ENCODE measurements around the gene FATE1. TPM values are rescaled to one million over a fixed set of nuclear protein-coding genes. Genes with fewer than 3 reads are reported as not detected.

Gene FATE1
- total and polyA plus RNA-seq, 2 of the 13 experiments (the other 11 are each of a cell fraction or from before 2014, with no cell fraction given) = not detected

GRCh38 chrX:151722241-151722846 is 6.5 kb downstream of the FATE1 start:
- CTCF ChIA-PET (ENCODE audit: low intra/inter-chr PET ratio, low total read pairs) = no interaction called here
- H3K4me2 ChIP-seq (ENCODE audit: low read depth, low read length) = no peak overlapping the region
- H3K36me3 ChIP-seq (replicated peaks in 1 of 2; ENCODE audit: control insufficient read depth in 1 of 2, insufficient read depth in 2 of 2, low read length in 2 of 2) = no peaks in the 10 kb centered on the region
- H4K20me1 ChIP-seq (ENCODE audit: insufficient read depth, low read length) = no peaks in the 10 kb centered on the region
- intact Hi-C loops (cut with micrococcal nuclease; ENCODE audit: unreplicated experiment) = no loop called here
- ATAC-seq (peak; percentile 98), DNase-seq (ENCODE audit: low spot score) (peak; percentile 7), FAIRE-seq (no peak)
- no peaks in the 10 kb centered on the region for H3K79me2 ChIP-seq (ENCODE audit: insufficient read depth, low read length)
- H3K4me1 ChIP-seq (ENCODE audit: insufficient read depth, low read length) = no peaks in the 10 kb centered on the region
- in situ Hi-C loops (cut with HindIII; ENCODE audit: extremely low pct_ligation_motif_present, low pct_unique_long_range_greater_than_20kb) = no loop called here
- WGBS (ENCODE audit: low lambda C conversion rate) = 14% methylated on average over 8 of the region's 24 CpGs
- no peak overlapping the region for H2AFZ ChIP-seq (ENCODE audit: low read length)
- H3K4me3 ChIP-seq (replicated peaks in 1 of 3; ENCODE audit: insufficient read depth in 1 of 3, low read depth in 2 of 3, low read length in 3 of 3) = no peak overlapping the region
- H3K9me3 ChIP-seq (ENCODE audit: low read length) = no peaks in the 10 kb centered on the region
- H3K27ac ChIP-seq (ENCODE audit: extremely low read length, insufficient read depth, low read length) = no peak overlapping the region
- no peak overlapping the region for H3K9ac ChIP-seq (ENCODE audit: insufficient read depth, low read depth, low read length)
- POLR2A ChIA-PET = no interaction called here
- no peaks in the 10 kb centered on the region for H3K27me3 ChIP-seq (ENCODE audit: control insufficient read depth in 1 of 2, insufficient read depth in 2 of 2, low read length in 2 of 2)
- BruUV-seq (replicated peaks) = no TSS peak
- TF ChIP-seq TFDP2 (CRISPR knock-in tag; IDR thresholded peaks at IDR 0.05) = no peak
- no peak for TF ChIP-seq JUND (CRISPR knock-in tag; IDR thresholded peaks at IDR 0.05)
- no peak for TF ChIP-seq ZNF780A (CRISPR knock-in tag; IDR thresholded peaks at IDR 0.05)
- TF ChIP-seq ZNF180 (CRISPR knock-in tag; IDR thresholded peaks at IDR 0.05; ENCODE audit: borderline replicate concordance, low read depth) = no peak
- peak; percentile 68 for TF ChIP-seq CTCF (CRISPR knock-in tag; IDR thresholded peaks at IDR 0.05)
- no peak for TF ChIP-seq NFIB (CRISPR knock-in tag; IDR thresholded peaks at IDR 0.05; ENCODE audit: borderline replicate concordance)
- TF ChIP-seq BCLAF1 (IDR thresholded peaks at IDR 0.05) = no peak
- TF ChIP-seq ZBTB1 (CRISPR knock-in tag; IDR thresholded peaks at IDR 0.05; ENCODE audit: borderline replicate concordance) = no peak
- TF ChIP-seq RFX1 (IDR thresholded peaks at IDR 0.05) = no peak
- TF ChIP-seq ZNF501 (CRISPR knock-in tag; IDR thresholded peaks at IDR 0.05) = no peak
- TF ChIP-seq MTF2 (CRISPR knock-in tag; IDR thresholded peaks at IDR 0.05; ENCODE audit: borderline replicate concordance) = no peak
